NCI-H1105 (cell line): ENCODE results near the gene SLC44A4.
"Not testable (repeated sequence)": the region's sequence is repeated elsewhere in the genome, so short reads cannot be mapped to it uniquely, and the experiment has no call there.

Experiments used
- DNase-seq: peaks from one replicate; lab custom pipeline; 2025; lab: John Stamatoyannopoulos, UW

Gene SLC44A4

DNA sequence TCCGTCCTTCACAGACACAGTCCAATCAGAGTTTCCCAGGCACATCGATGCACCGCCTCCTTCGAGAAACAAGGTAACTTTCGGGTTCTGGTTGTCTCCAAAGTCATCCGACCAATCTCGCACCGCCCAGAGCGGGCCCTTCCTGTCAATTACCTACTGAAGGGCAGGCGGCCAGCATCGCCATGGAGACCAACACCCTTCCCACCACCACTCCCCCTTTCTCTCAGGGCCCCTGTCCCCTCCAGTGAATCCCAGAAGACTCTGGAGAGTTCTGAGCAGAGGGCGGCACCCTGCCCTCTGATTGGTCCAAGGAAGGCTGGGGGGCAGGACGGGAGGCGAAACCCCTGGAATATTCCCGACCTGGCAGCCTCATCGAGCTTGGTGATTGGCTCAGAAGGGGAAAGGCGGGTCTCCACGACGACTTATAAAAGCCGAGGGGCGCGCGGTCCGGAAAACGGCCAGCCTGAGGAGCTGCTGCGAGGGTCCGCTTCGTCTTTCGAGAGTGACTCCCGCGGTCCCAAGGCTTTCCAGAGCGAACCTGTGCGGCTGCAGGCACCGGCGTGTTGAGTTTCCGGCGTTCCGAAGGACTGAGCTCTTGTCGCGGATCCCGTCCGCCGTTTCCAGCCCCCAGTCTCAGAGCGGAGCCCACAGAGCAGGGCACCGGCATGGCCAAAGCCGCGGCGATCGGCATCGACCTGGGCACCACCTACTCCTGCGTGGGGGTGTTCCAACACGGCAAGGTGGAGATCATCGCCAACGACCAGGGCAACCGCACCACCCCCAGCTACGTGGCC lies 51.3 kb downstream of the SLC44A4 start, which contains the start of gene HSPA1B:
Gene HSPA1B, plus strand, starts transcription at position 453 of the 794 bp plus-strand sequence. Its CDS starts 213 bp downstream, at position 666.
- peak; percentile 100 for DNase-seq

DNA sequence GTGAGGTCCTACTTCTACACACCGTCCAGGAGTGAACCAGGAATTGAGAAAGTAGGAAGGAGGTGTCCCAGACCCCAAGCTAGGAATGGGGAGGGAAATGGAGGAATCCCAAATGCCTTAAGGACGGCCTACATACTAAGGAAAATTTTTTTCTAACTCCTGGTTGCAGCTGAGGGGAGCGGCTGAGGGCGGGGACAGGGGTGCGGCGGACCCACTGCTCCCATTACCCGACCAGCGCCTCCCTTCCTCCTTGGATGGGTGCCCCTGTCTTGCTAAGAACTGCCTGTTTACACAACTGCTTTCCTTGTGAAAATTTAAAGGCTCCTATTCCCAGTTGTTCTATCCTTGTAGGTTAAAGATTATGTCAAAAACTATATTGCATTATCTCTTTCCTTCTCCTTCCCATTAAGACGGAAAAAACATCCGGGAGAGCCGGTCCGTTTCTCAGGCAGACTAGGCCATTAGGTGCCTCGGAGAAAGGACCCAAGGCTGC lies 52.0 kb downstream of the SLC44A4 start:
- DNase-seq = peak; percentile 54

DNA sequence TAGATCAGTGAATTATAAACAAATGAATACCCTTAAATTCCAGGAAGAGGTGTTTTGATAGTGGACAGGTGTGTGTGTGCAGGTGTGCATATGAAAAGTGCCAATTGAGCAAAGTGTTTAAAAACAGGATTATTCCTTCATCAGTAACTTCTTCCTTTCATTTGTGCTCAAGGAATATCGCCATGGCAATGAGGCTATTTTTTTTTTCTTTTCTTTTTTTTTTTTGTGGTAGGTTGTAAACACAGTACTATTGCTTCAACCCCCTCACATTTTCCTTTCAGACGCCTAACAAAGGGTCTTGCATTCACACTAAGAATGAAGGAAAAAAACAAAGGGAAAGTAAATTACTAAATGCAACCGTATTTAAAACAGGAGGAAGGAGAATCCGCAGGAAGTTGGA lies 53.2 kb downstream of the SLC44A4 start:
- no peak for DNase-seq

DNA sequence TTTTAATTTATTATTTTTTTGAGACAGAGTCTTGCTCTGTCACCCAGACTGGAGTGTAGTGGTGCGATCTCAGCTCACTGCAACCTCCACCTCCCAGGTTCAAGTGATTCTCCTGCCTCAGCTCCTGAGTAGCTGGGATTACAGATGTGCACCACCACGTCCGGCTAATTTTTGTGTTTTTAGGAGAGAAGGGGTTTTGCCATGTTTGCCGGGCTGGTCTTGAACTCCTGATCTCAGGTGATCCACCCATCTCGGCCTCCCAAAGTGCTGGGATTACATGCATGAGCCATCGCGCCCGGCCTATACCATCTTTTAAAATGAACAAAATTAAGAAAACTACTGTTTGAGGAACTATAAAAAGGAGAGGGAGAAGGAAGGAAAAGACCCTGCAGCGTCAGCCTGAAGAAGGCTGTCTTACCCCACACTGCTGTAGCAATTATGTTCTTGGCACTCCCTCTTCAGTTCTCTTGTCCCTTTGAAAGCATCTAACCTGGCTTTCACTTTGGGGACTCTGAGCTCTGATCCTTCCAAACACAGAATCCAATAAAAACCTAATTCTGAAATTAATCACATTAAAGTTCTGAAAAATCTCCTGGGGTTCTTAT lies 55.1 kb downstream of the SLC44A4 start:
- not testable (repeated sequence) for DNase-seq

DNA sequence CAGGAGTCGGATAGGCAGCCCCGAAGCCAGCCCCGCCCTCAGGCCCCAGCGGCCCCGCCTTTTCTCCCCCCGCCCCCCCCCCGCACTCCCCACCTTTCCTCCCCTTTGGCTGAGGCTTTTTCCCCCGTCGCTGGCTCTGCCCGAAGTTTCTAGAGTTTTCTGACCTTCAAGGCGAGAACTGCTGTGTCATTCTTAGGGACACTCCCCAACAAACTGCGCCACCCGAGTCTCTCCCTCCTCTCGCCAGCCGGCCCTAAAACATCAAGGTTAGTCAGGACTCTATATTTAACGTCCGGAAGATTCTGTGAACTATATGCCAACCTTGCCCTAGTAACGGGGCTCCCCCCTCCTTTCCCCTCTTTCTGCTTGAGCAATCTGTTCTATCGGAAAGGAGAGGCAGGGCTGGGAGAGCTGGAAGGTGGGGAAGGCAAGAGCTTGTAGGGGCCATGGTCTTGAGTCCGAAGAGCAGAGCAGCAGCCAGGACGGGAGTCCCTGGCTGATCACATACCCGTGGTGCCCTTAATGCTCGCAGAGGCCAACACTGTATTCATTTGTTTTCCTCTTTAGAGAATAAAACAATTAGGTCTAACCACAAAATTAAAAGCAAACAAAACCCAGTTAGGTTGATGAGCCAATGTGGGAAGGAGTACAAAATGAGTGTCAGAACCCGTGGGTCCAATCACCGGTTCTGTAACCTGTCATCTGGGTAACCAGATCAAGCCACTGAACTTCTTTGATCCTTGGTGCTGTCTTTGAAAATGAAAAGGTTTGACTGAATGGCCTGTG lies 56.6 kb downstream of the SLC44A4 start:
- DNase-seq = peak; percentile 35

DNA sequence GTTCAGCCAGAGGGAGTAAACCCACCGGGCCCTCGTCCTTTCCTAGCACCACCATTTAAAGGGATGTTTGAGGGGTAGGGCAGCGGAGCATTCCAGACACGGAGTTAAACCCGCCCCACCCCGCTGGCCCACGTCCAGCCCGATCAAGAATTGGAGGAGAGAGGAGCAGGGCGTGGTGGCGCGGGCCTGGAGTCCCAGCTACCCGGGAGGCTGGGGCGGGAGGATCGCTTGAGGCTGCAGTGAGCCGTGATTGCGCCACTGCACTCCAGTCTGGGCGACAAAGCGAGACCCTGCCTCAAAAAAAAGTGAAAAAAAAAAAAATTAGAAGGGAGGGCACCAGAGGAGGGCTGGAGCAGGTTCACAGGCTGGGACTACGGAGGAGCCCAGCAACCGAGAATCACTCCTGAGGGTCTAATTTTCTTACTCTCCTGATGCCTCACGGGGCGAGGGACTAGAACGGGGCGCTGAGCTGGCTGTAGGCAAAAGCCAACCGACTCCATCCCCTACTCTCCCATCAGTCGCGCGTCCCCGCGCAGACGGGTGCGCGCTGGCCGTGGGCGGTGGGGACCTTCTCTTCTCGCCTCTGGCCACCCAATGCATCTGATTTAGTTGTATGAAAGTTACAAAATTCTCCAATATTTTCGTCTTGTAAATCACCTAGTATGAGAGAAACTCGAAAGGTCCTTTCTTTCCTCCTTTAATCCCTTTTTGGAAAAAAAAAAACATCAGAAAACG lies 57.3 kb downstream of the SLC44A4 start:
- peak; percentile 35 for DNase-seq

DNA sequence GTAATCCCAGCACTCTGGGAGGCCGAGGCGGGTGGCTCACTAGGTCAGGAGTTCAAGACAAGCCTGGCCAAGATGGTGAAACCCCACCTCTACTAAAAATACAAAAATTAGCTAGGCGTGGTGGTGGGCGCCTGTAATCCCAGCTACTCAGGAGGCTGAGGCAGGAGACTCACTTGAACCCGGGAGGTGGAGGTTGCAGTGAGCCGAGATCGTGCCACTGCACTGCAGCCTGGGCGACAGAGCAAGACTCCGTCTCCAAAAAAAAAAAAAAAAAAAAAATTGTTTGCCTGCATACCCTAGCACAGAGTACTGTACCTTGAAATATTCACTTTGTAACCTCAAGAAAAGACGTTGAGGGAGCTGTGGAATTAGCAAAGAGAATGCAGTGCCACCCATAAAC lies 58.4 kb downstream of the SLC44A4 start:
- not testable (repeated sequence) for DNase-seq

DNA sequence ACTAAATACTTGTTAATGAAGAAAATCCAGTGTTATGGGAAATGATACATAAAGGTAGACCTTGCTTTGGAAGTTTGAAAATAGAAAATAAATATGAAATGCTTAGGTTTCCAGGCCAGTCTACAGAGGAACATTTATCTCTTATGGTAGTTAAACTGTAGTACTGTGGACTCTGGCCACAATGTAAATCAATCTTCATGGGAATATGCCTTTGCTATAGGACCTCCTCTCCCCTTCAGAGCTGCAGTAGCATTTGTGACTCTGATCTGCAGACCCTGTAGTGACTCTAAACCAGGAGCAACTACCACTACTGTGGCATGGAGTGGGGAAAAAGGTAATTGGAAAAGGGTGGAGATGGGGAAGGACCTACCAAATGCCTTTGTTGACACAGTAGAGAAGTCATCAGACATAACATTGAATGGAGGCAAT lies 58.9 kb downstream of the SLC44A4 start:
- DNase-seq = no peak

DNA sequence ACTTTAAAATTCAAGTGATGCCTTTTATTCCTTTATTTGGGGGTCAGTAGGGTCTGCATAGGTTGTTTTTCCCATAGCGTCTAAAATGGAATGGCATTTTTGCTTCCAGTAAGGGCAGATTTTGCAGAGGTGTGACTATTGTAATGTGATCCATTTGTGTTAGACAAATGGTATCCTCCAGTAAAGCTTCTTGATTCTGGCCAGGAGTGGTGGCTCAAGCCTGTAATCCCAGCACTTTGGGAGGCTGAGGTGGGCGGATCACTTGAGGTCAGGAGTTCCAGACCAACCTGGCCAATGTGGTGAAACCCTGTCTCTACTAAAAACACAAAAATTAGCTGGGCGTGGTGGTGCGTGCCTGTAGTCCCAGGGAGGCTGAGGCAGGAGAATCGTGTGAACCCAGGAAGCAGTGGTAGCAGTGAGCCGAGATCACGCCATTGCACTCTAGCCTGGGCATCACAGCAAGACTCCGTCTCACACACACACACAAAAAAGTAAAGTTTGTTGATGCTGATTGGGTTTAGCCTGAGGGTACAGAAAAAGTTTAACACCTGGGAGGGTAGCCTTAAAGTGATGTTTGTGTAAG lies 60.8 kb downstream of the SLC44A4 start:
- not testable (repeated sequence) for DNase-seq

DNA sequence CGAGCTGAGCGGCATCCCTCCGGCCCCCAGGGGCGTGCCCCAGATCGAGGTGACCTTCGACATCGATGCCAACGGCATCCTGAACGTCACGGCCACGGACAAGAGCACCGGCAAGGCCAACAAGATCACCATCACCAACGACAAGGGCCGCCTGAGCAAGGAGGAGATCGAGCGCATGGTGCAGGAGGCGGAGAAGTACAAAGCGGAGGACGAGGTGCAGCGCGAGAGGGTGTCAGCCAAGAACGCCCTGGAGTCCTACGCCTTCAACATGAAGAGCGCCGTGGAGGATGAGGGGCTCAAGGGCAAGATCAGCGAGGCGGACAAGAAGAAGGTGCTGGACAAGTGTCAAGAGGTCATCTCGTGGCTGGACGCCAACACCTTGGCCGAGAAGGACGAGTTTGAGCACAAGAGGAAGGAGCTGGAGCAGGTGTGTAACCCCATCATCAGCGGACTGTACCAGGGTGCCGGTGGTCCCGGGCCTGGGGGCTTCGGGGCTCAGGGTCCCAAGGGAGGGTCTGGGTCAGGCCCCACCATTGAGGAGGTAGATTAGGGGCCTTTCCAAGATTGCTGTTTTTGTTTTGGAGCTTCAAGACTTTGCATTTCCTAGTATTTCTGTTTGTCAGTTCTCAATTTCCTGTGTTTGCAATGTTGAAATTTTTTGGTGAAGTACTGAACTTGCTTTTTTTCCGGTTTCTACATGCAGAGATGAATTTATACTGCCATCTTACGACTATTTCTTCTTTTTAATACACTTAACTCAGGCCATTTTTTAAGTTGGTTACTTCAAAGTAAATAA lies 61.5 kb downstream of the SLC44A4 start:
- DNase-seq = not testable (repeated sequence)

DNA sequence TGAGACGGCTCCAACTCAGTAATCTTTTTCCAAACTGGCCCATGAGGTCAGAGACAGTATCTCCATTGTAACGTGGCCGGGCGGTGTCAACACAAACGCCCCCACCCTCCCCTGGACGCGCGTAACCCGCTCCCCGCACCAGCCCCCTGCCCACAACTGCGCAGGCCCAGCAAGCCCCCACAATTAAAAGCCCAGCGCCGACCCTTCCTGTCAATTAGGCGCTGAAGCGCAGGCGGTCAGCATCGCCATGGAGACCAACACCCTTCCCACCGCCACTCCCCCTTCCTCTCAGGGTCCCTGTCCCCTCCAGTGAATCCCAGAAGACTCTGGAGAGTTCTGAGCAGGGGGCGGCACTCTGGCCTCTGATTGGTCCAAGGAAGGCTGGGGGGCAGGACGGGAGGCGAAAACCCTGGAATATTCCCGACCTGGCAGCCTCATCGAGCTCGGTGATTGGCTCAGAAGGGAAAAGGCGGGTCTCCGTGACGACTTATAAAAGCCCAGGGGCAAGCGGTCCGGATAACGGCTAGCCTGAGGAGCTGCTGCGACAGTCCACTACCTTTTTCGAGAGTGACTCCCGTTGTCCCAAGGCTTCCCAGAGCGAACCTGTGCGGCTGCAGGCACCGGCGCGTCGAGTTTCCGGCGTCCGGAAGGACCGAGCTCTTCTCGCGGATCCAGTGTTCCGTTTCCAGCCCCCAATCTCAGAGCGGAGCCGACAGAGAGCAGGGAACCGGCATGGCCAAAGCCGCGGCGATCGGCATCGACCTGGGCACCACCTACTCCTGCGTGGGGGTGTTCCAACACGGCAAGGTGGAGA lies 63.6 kb downstream of the SLC44A4 start, which contains the start of the genes HSPA1A and HSPA1L:
Gene HSPA1A, plus strand, starts transcription at position 519 of the 814 bp plus-strand sequence. Its CDS starts 214 bp downstream, at position 733.
Gene HSPA1L, minus strand, starts transcription at position 259 of the 814 bp plus-strand sequence. CDS start 3,311 bp downstream, outside the sequence.
- peak; percentile 96 for DNase-seq

DNA sequence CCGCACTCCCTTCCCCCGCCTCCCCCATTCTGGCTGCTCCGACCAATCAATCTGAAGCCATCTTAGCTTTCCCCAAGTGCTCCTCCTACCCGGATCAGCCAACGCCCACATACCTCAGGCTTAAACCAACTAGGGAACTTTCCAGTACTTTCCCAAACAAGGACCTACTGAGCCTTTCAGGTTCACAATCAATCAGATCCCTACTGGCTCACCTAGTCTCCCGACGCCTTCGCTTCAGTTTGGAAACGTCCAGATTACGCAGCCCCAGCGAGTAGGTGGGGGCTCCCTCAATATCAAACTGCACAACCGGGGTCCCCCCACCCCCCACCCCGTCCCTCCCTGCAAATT lies 64.1 kb downstream of the SLC44A4 start:
- peak; percentile 95 for DNase-seq

DNA sequence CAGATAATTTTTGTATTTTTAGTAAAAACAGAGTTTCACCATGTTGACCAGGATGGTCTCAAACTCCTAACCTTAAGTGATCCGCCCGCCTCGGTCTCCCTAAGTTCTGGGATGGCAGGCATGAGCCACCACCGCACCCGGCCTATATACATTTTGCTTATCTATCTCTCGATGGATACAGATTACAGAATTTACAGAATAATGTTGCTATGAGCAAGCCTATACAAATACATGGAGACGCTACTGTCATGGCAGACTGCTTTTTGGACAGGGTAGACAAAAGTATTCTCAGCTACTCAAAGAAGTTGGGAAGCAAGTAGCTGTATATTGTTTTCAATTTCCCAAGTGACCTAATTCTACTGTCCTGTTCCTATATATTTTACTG lies 65.3 kb downstream of the SLC44A4 start:
- no peak for DNase-seq
